Measurements from ENCODE around the gene RASA3. TPM values are rescaled to one million over a fixed set of nuclear protein-coding genes. Genes with fewer than 3 reads are reported as not detected.

The RASA3 gene
- total RNA-seq, 4 donors from 2014 or later: 28.1 to 73.4 (median 56.8) TPM

DNA sequence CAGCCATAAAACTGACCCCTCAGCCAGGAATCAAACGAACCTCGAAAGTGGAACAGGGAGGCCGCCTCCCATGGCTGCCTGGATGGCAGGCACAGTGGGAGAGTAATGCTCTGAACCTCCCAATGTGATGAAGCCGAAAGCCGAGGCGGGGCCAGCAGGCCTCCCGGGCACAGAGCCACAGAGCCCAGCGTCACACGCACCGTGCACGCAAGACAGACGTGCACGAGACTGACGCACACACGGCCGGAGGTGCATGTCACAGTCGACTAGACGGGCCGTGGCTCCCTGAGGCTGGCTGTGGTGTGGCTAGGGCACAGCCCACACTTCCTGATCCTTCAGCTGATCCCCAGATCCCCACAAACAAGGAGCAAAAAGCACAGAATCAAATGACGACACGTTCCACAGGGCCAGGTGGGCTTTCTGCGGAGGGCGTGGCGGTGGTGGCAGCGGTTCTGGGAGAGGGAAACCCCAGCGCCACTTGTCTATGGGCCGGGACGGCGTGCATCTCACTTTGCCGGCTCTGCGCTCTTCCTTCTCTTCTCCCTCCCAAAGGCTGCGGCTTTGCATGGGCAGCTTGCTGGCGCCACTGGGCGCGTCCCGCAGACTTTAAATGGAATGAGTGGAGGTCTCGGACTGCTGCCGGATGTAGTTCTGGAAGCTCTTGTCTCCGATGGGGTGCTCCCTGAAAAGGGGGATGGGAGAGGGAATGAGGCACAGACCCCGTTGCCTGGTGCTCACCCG, 153.5 kb downstream of the RASA3 start:
- ATAC-seq (ENCODE audit: low FRiP score) (no peak), DNase-seq (ENCODE audit: low spot score) (no peak)
- TF ChIP-seq, protein P1, sequence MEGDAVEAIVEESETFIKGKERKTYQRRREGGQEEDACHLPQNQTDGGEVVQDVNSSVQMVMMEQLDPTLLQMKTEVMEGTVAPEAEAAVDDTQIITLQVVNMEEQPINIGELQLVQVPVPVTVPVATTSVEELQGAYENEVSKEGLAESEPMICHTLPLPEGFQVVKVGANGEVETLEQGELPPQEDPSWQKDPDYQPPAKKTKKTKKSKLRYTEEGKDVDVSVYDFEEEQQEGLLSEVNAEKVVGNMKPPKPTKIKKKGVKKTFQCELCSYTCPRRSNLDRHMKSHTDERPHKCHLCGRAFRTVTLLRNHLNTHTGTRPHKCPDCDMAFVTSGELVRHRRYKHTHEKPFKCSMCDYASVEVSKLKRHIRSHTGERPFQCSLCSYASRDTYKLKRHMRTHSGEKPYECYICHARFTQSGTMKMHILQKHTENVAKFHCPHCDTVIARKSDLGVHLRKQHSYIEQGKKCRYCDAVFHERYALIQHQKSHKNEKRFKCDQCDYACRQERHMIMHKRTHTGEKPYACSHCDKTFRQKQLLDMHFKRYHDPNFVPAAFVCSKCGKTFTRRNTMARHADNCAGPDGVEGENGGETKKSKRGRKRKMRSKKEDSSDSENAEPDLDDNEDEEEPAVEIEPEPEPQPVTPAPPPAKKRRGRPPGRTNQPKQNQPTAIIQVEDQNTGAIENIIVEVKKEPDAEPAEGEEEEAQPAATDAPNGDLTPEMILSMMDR (IDR thresholded peaks at IDR 0.05): no peak

DNA sequence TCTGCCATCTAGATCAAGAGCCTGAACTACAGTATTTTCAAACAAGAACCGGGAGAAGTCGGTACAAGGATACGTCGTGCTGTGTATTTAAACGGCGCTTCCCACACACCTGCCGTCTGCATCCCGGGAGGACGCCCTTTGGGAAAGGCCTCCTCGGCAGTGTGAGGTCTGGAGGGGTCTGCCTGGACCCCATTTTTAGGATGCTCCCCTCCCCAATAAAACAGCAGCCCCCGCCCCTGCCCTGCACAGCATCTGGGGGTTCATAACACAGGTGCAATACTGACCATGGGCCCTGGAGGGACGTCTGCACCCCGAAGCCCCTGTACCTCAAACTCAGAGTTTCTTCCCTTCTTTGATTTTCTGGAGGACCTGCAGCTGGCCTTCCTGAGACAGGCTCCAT, 154.4 kb downstream of the RASA3 start:
- TF ChIP-seq, protein P1 (IDR thresholded peaks at IDR 0.05): no peak
- no peak for DNase-seq (ENCODE audit: low spot score)
- ATAC-seq (ENCODE audit: low FRiP score): no peak

DNA sequence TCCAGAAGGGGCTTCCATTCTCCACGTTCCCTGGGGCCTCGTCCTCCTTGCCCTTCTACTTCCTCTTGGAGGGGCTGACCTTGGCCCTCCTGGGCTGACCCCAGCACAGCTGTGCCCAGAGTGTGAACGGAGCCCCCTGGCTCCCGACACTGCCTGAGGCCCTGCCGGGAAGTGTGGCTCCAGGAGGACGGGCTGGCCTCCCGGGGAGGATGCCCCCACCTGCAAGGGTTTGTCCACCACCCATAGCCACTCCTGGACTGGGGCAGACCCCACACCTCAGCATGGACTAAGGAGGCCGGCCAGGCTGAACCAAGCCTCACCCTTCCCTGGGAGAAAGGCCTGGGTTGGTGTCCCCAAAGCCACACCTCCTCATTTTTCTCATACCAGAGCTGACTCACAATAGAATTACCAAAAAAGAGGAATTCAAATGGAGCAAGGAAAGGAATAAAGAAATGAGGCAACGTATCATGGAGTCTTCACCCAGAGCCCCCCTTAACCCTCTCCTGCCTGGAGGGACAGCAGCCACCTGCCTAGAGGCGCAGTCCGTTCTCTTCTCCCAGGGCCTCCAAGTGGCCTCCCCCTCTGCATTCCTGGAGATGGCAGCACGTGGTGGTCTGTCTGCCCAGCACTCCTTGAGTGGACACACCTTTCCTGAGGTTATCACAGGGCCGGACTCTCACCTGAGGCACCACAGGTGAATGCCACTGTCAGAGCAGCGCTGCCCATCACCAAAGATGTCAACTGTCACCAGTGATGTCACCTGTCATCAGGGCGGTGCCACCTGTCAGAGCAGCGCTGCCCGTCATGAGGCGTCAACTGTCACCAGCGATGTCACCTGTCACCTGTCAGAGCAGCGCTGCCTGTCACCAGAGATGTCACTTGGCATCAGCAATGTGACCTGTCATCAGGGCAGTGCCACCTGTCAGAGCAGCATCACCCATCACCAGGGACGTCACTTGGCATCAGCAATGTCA, 155.4 kb downstream of the RASA3 start:
- peak; percentile 16 for ATAC-seq (ENCODE audit: low FRiP score)
- TF ChIP-seq, protein P1 (IDR thresholded peaks at IDR 0.05): no peak
- no peak for DNase-seq (ENCODE audit: low spot score)

DNA sequence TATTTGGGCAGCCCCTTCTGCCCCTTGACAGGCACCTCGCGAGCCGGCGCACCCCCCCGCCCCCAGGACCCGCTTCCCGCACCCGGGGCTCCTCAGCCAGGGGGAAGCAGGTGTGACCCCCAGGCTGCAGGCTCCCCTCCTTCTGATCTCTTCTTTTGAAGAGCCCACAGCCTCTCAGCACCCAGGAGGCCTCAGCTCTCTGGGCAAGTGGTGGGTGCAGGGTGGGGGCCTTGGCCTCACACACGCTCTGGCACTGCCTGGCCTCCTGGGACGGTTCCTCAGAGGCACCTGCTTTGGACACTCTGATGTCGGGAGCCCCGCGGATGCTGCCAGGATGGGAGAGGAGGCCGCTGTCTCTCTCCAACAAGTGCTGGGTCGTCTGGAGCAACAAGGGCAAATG, 157.0 kb downstream of the RASA3 start:
- no peak for DNase-seq (ENCODE audit: low spot score)
- no peak for ATAC-seq (ENCODE audit: low FRiP score)
- TF ChIP-seq, protein P1 (IDR thresholded peaks at IDR 0.05): no peak

DNA sequence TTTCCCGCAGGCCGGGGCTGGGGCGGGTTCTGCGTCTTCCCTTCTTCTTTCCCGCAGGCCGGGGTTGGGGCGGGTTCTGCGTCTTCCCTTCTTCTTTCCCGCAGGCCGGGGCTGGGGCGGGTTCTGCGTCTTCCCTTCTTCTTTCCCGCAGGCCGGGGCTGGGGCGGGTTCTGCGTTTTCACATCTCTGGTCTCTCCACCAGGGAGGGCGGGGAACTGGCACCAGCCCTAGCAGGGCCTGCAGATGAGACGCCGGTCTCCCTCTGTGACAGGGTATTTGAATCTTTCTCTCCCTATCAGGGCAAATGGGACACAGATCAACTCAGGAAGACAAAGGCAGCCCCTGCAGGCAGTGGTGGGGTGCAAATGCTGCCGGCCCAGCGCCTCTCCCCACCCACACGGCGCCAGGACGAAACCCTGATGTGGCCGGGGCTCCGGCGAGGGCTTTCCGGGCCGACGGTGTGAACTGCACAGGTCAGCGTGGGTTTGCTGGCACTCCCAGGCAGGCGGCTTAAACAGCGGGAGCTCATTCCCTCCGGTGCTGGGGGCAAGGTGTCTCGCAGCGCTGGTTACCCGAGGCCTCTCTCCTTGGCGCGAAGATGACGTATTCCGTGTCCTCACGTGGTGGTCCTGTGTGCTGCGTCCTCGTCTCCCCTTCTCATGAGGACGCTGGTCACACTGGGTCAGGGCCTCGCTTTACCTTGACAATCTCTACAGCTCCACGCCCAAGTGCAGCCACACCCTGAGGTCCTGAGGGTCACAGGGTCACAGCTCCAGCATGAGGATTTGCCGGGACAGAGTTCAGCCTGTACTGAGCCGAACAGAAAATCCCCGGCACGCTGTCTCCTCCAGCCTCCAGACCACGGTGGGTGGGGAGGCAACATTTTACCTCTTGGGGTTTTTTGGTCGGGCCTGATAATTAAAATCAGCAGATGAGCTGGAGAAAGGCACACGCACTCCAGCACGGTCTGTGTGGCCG, 157.8 kb downstream of the RASA3 start:
- DNase-seq (ENCODE audit: low spot score) (no peak), ATAC-seq (ENCODE audit: low FRiP score) (no peak)
- TF ChIP-seq, protein P1 (IDR thresholded peaks at IDR 0.05): no peak
